ENCODE measurements around the gene GADD45GIP1.

GRCh38 chr19:12996406-12997094 lies 39.5 kb upstream of the GADD45GIP1 start:
- TF ChIP-seq EP300 (IDR thresholded peaks at IDR 0.05) = peak in 1 of 2 donors; percentile 4
- no peak for TF ChIP-seq POLR2A (IDR thresholded peaks at IDR 0.05)
- TF ChIP-seq CTCF (IDR thresholded peaks at IDR 0.05) = no peak
